GM03348 (cell line): ENCODE measurements around the gene PLEKHA1.

Source experiments
- DNase-seq: peaks from one replicate; pipeline ENCODE4 v3.0.0; 2012; ENCODE audit warnings: low spot score

Gene PLEKHA1

DNA sequence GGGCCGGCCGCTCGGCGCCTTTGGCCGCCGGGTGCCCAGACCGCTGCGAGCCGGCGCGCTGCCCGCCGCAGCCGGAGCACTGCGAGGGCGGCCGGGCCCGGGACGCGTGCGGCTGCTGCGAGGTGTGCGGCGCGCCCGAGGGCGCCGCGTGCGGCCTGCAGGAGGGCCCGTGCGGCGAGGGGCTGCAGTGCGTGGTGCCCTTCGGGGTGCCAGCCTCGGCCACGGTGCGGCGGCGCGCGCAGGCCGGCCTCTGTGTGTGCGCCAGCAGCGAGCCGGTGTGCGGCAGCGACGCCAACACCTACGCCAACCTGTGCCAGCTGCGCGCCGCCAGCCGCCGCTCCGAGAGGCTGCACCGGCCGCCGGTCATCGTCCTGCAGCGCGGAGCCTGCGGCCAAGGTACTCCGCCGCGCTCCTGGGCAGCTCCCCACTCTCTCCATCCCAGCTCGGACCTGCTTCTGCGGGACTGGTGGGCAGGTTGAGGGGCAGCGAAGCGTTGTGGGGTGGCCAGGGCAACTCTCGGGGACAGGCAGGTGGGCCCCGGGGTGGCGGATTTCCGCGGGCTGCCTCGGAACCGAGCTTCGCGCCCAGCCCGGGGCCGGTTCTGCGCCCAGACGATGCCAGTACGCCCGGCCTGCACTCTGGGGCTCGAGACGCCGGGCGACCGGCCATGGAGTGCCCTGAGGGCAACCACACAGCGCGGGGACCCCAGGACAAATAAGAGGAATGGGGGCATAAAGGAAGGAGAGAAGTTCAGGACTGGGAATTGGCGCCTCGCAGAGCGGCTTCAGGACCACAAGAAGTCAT lies 87.4 kb downstream of the PLEKHA1 start:
- peak; percentile 31 for DNase-seq

GRCh38 chr10:122462533-122463465 lies 88.3 kb downstream of the PLEKHA1 start:
- peak; percentile 66 for DNase-seq

DNA sequence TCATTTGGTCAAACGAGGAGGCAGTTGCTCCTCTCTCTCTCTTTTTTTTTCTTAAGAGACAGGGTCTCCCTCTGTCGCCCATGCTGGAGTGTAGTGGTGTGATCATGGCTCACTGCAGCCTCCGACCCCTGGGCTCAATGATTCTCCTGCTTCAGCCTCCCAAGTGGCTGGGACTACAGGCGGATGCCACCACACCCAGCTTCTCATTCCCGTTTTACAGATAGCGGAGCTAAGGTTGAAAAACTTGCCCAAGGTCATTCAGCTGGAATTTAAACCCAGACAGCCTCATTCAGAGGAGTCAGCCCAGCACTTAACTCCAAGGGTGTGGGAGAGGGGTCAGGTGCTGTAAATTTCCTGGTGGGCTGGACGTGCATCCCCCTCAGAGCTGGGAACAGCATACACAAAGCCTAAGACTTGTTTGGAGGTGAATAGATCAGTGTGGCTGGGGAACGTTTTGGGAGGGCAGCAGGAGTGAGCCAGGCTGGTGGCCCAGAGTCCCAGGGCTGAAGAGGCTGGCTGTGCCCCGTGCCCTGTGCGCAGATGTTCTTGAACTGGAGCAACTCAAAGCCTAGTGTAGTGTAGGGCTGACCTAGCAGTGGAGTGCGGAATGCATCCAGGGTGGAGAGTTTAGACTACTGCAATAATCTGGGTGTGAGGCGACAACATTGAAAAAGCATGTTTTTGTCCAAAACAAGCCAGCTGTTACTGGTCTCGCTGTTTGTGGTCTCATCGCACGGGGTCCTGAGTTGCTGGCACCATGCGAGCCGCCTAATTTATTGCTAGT lies 89.2 kb downstream of the PLEKHA1 start:
- DNase-seq, result no peak

DNA sequence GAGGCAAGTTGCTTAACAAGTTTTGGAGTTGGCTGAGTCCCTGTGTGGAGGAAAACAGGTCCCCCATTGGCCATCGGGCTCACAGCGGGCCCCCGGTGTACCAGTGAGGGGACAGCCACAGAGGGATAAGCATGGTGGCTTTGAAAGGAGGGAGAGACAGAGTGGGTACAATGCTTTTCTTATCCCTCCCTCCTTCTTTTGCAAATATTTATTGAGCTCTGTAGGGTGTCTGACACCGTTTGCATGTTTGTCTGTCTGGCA lies 89.7 kb downstream of the PLEKHA1 start:
- DNase-seq, result no peak

DNA sequence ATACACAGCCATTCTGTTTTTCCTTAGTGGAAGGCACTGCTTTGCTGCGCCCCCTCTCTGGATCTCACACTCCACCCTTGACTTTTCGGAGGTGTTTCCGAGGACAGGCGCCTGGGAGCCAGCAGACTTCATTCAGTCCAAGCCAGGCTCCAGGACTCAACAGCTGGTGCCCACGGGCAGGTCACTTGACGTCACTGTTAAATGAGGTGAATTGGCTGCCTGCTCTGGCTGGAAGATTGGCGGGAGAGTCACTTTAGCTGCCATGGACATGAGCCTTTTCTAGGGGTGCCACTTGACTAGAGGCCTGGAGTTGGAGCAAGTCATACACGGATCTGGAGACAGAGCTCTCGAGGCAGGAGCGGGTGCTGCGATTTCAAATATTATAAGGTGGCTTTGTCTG lies 90.1 kb downstream of the PLEKHA1 start:
- no peak for DNase-seq

- DNase-seq, result no peak
These were observed 91.0 kb downstream of the PLEKHA1 start for GRCh38 chr10:122465401-122466040.

DNA sequence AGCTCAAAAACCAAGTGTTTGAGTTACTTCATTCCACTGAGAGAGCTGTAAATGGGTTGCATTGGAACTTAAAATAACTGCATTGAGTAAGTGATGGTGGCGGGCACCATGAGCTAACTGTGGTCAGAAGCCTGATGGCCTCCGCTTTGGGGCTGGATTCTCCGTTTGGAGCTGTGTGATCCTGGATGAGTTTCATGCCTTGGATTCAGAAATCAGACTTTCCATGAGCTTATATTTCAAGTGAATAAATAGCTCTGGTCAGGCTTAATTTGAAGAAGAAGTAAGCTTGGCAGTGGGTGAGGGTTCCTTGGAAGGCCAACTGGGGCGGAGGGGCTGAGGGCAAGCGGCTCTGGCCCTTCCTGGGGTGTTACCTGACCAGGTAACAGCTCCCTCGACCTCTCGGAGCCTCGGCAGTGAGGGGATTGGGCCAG lies 92.5 kb downstream of the PLEKHA1 start:
- DNase-seq, result no peak

- no peak for DNase-seq
These were observed 93.2 kb downstream of the PLEKHA1 start for GRCh38 chr10:122467701-122468100.

- no peak for DNase-seq
These were observed 93.9 kb downstream of the PLEKHA1 start for GRCh38 chr10:122468307-122468925.

DNA sequence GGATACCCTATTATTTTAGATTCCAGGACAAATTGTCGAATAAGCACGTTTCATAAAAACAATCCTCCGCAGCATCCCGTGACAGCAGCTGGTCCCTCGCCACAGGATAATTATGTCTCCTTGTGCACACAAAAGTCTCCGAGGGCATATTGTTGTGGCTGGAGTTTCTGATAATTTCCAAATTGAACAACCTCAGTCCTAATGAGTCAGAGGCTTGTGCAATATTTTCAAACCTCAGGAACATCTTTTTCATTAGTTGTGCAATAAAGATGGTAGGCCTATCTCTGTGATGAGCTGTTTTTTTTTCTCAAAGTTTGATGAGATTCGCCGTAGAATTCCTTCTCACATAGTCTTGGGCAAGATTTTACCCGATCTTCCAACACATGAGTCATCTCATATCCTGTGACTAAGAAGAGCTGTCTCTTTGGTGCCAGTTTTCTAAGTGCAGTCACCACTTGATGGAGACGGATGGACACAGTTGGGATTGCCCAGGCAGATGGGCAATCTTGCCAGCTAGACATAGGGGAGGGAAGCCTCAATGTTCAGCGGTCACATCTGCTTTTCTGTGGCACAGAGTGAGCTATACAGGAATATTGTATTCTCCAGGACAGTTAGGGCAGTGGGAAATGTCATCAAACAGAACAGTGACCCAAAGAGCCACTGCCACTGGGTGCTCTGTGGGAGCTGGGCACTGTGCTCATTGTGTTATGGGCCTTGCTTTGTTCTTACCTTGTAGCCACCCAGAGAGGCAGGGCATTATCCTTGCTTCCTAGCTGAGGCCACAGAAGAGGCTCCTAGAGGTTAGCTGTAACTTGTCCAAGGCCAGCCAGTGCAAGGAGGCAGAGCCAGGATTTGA lies 94.6 kb downstream of the PLEKHA1 start:
- peak; percentile 88 for DNase-seq

GRCh38 chr10:122469848-122470247 lies 95.3 kb downstream of the PLEKHA1 start:
- no peak for DNase-seq

DNA sequence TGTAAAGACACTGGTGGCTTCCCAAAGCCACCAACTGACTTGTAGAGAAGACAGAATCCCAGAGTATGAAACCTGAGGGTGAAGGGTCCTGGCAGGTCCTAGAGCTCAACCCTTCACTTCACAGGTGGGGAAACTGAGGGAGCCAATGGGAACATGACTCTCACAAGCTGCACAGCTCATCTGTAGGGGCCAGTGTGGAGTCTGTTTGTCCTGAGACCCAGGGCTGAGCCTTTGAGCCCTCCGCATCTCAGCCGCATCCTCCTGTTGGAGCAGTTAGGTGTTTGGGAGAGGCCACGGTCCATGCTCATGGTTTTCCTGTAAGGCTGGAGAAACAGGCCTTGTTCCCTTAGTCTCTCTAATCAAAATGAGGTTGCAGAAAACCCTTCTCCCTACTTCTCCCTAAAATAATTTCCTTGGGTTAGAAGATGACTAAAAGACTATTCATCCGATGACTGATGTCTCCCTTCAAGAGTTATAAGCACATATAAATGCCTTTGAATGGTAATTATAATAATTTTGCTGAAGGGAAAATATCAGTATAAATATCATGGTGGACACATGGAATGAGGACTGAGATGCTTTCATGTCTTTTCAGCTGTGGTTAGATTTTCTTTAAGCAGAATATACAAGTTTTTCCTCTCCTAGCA lies 97.1 kb downstream of the PLEKHA1 start:
- DNase-seq, result peak; percentile 23

- DNase-seq, result no peak
These were observed 98.6 kb downstream of the PLEKHA1 start for GRCh38 chr10:122473116-122473515.

- no peak for DNase-seq
These were observed 99.8 kb downstream of the PLEKHA1 start for GRCh38 chr10:122474131-122474818.

GRCh38 chr10:122475100-122475499 lies 100.6 kb downstream of the PLEKHA1 start:
- DNase-seq, result peak; percentile 62

GRCh38 chr10:122475591-122476332 lies 101.3 kb downstream of the PLEKHA1 start:
- DNase-seq, result peak; percentile 77

GRCh38 chr10:122476333-122476695 lies 101.8 kb downstream of the PLEKHA1 start:
- DNase-seq, result no peak

DNA sequence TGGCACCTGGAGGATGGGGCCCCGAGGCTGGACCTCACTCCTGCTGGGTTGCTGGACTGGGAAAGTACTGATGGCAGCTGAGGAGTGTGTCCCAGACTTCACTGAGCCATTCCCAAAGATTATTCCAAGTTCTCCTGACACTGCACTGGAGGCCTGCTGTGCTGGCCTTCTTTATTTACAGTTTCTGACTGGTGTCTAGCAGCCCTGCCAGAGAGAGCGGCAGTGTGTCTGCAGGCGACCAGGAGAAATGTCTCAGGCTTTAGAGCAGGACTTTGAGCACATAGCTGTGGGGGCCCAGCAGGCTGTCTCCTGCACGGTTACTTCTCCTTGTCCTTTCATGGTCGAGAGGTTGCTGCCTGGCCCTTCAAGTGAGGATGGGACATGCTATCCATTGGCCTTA lies 102.9 kb downstream of the PLEKHA1 start:
- DNase-seq, result no peak

- no peak for DNase-seq
These were observed 104.5 kb downstream of the PLEKHA1 start for GRCh38 chr10:122478971-122479370.
